Cardiac muscle cell (in vitro differentiated cells and primary cell): ENCODE results near the gene RS1. TPM values are rescaled to one million over a fixed set of nuclear protein-coding genes. Genes with fewer than 3 reads are reported as not detected.

Source experiments
- DNase-seq, 2 donors: peaks; one replicate each; pipeline versions ENCODE4 v3.0.0 to v3.0.0-alpha.2; 2010 to 2017; ENCODE audit warnings: low read depth in 1 of 2, low spot score in 1 of 2
- H3K27ac ChIP-seq: fragments of 200-600 bp; sonication (generic); 2 replicates; pipeline ENCODE4 v1.5.1; 2016
- H3K27me3 ChIP-seq: fragments of 200-600 bp; sonication (generic); 2 replicates; pipeline ENCODE4 v1.6.0; 2016; ENCODE audit warnings: control low read depth
- H3K36me3 ChIP-seq: fragments of 200-600 bp; sonication (generic); 2 replicates; pipeline ENCODE4 v1.5.1; 2016; ENCODE audit warnings: control low read depth
- H3K4me1 ChIP-seq: fragments of 200-600 bp; sonication (generic); 2 replicates; pipeline ENCODE4 v1.8.1; 2017; ENCODE audit warnings: low read depth, mild to moderate bottlenecking, mixed run types
- H3K4me3 ChIP-seq: fragments of 200-600 bp; sonication (generic); 2 replicates; pipeline ENCODE4 v1.5.1; 2016; ENCODE audit warnings: mild to moderate bottlenecking
- H3K9me3 ChIP-seq: fragments of 200-600 bp; sonication (generic); 2 replicates; pipeline ENCODE4 v1.5.1; 2017; ENCODE audit warnings: low read depth, mild to moderate bottlenecking, control low read depth
- CTCF ChIP-seq: IDR thresholded peaks from 2 replicates; pipeline ENCODE4 v1.5.1; 2012; ENCODE audit warnings: low read depth, mild to moderate bottlenecking, low read length
- polyA plus RNA-seq: library from polyadenylated mRNA; unstranded; fragments of >200 nt; fragmentation: Nextera tagmentation; extraction: Ambion mirVana; gene quantifications from 2 replicates; pipeline ENCODE4 v1.2.1, GENCODE V29; 2016
- total RNA-seq: library from RNA; depleted of rRNA; stranded (reverse); fragments of >200 nt; gene quantifications from 2 replicates; pipeline ENCODE4 v1.2.3, GENCODE V29; 2016

The RS1 gene
- total and polyA plus RNA-seq, 2 experiments from 2014 or later: not detected

- no peaks in the 10 kb centered on the region for H3K4me1 ChIP-seq
- H3K9me3 ChIP-seq: no peaks in the 10 kb centered on the region
- H3K27ac ChIP-seq: no peak overlapping the region
Observed at GRCh38 chrX:18617407-18617750, 54.5 kb downstream of the RS1 start.

GRCh38 chrX:18616688-18617406 is 55.1 kb downstream of the RS1 start:
- Histone ChIP-seq H3K4me3 (no peak overlapping the region), H3K27ac (no peak overlapping the region), H3K27me3 (no peaks in the 10 kb centered on the region)

More at GRCh38 chrX:18617407-18617750, 54.5 kb downstream of the RS1 start:
- Histone ChIP-seq H3K27me3 (no peaks in the 10 kb centered on the region), H3K4me3 (no peak overlapping the region), H3K36me3 (no peaks in the 10 kb centered on the region)
- peak; percentile 15 to 35 for DNase-seq
- no peak for TF ChIP-seq CTCF

GRCh38 chrX:18613930-18614639 is 57.8 kb downstream of the RS1 start:
- no peak overlapping the region for H3K27ac ChIP-seq
- H3K27me3 ChIP-seq: no peaks in the 10 kb centered on the region
- no peak overlapping the region for H3K4me3 ChIP-seq
- H3K4me1 ChIP-seq: no peaks in the 10 kb centered on the region
- DNase-seq: no peak
- H3K9me3 ChIP-seq: no peaks in the 10 kb centered on the region
- TF ChIP-seq CTCF: no peak
- no peaks in the 10 kb centered on the region for H3K36me3 ChIP-seq

More at GRCh38 chrX:18616688-18617406, 55.1 kb downstream of the RS1 start:
- no peak for DNase-seq
- no peak for TF ChIP-seq CTCF
- Histone ChIP-seq H3K4me1 (no peaks in the 10 kb centered on the region), H3K9me3 (no peaks in the 10 kb centered on the region), H3K36me3 (no peaks in the 10 kb centered on the region)

- TF ChIP-seq CTCF: no peak
Observed at GRCh38 chrX:18607966-18608365, 63.9 kb downstream of the RS1 start.

GRCh38 chrX:18598413-18598812 is 73.5 kb downstream of the RS1 start:
- no peak for DNase-seq
- H3K27ac ChIP-seq: no peak overlapping the region
- H3K4me3 ChIP-seq: no peak overlapping the region
- H3K4me1 ChIP-seq: no peaks in the 10 kb centered on the region
- TF ChIP-seq CTCF: no peak
- H3K27me3 ChIP-seq: no peaks in the 10 kb centered on the region
- no peaks in the 10 kb centered on the region for H3K9me3 ChIP-seq
- no peaks in the 10 kb centered on the region for H3K36me3 ChIP-seq

More at GRCh38 chrX:18607966-18608365, 63.9 kb downstream of the RS1 start:
- Histone ChIP-seq H3K27me3 (no peaks in the 10 kb centered on the region), H3K4me3 (no peak overlapping the region), H3K4me1 (no peaks in the 10 kb centered on the region), H3K27ac (no peak overlapping the region), H3K36me3 (peaks cover 6% of the 10 kb centered on the region), H3K9me3 (no peaks in the 10 kb centered on the region)
- peak in 1 of 2 donors; percentile 5 for DNase-seq
